ENCODE measurements around the gene CAMSAP1.
"Not testable (repeated sequence)": the region's sequence is repeated elsewhere in the genome, so short reads cannot be mapped to it uniquely, and the experiment has no call there.

The CAMSAP1 gene

GRCh38 chr9:135919318-135919890 lies 12.1 kb upstream of the CAMSAP1 start:
- DNase-seq = no peak

DNA sequence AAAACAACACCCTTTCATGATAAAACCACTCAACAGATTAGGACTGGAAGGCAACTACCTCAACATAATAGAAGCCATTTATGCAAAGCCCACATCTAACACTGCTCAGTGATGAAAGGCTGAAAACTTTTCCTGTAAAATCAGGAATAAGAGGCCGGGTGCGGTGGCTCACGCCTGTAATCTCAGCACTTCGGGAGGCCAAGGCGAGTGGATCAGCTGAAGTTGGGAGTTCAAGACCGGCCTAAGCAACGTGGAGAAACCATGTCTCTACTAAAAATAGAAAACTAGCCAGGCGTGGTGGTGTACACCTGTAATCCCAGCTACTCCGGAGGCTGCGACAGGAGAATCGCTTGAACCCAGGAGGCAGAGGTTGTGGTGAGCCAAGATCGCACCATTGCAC lies 8.9 kb upstream of the CAMSAP1 start:
- DNase-seq = not testable (repeated sequence)

DNA sequence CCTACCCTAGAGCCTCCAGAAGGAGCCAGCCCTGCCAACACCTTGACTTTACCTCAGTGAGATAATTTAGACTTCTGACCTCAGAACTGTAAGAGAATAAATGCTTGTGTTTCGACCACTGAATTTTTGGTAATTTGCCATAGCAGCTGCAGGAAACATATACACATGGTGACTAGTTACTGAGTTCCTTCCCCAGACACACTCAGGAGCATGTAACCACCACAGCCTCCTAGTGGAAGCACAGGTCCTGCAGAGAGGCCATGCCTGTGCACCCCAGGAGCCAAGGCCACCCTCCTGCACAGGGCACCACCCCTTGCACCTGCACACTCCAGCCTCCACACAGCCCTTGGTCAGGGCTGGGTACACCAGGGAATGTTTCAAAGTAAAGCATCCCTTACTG lies 7.6 kb upstream of the CAMSAP1 start:
- DNase-seq = no peak

- not testable (repeated sequence) for DNase-seq
These were observed 3.9 kb upstream of the CAMSAP1 start for GRCh38 chr9:135911233-135911632.

GRCh38 chr9:135910757-135911156 lies 3.4 kb upstream of the CAMSAP1 start:
- DNase-seq = no peak

- no peak for DNase-seq
These were observed 2.9 kb upstream of the CAMSAP1 start for GRCh38 chr9:135910216-135910615.

DNA sequence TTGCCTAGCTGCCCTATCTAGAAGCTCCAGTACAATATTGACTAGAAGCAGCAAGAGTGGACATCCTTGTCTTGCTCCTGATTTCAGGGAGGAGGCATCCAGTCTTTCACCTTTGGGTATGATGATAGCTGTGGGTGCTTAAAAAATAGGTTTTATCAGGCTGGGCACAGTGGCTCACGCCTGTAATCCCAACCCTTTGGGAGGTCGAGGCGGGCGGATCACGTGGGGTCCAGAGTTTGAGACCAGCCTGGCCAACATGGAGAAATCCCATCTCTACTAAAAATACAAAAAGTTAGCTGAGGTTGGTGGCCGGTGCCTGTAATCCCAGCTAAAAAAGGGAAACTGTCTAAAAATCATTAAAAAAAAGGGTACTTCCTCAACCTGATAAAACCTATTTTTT lies 2.0 kb upstream of the CAMSAP1 start:
- no peak for DNase-seq

DNA sequence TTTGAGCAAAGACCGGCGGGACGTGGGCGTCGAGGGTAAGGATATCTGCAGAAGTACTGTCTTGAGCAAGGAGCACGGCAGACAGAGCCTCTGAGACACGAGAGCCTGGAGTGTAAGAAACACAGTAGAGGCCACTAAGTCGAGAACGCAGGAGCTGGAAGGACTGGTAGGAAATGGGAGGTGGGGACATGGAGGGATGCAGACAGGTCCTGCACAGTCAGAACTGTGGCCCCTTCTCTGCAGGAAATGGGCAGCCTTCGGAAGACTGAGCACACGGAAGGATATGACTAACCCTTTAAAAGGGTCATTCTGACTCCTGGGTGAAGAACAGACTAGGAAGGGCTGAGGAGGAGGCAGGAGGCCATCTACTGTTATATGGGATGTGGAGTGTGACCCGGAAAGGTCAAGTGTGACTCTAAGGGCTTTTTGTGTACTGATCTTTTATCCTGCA lies 1.4 kb upstream of the CAMSAP1 start:
- peak in 1 of 5 donors; percentile 25 for DNase-seq

GRCh38 chr9:135908093-135908753 lies 877 bp upstream of the CAMSAP1 start:
- no peak for DNase-seq

DNA sequence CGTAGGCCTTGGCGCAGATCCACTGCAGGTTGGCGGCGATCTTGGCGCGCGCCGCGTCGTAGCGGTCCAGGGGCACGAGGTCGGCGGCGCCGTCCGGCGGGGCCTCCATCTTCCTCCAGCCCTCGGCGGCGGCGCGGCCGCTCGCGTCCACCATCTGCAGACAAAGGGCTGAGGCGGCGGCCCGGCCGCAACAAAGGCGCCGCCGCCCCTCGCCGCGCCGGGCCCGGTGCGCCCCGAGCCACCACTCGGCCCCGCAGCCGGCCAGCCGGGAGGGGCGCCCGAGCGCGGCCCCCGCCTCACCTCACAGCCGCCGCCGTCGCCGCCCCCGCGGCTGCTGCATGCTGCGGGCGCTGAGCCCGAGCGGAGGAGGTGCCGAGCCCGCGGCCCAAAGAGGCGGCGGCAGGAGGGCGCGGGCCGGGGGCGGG lies 328 bp downstream of the CAMSAP1 start:
- no peak for DNase-seq

DNA sequence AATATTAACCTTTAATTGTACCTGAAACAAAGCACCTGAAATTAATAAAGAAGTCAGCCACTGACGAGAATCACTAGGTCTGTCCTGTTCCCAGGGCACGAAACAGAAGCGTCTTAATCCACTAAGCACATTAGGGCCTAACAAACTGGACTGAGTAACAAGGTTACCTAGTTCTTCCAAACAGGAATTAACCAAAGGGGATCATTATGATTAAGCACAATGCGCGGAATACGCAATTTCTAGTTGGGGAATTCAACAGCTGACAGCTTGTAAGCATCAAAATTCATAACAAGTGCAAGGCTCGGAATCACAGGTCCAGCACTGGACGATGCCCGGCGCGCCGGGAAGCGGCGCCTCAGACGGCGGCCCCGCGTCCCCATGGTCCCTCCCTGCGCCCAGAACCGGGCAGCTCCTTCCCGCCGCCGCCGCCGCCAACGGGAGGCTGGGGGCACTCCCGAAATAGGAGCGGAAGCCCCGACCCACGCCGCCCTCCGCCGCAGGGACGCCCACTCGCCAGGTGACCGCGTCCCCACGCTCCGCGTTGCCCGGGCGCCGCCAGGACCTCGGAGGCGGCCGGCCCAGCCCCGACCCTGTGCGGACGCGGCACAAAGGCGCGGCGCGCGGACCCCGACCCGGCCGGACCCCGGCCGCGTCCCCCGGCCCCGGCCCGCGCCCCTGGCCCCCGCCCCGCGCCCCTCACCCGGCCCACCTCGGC lies 898 bp downstream of the CAMSAP1 start:
- DNase-seq = peak in 1 of 5 donors; percentile 19

DNA sequence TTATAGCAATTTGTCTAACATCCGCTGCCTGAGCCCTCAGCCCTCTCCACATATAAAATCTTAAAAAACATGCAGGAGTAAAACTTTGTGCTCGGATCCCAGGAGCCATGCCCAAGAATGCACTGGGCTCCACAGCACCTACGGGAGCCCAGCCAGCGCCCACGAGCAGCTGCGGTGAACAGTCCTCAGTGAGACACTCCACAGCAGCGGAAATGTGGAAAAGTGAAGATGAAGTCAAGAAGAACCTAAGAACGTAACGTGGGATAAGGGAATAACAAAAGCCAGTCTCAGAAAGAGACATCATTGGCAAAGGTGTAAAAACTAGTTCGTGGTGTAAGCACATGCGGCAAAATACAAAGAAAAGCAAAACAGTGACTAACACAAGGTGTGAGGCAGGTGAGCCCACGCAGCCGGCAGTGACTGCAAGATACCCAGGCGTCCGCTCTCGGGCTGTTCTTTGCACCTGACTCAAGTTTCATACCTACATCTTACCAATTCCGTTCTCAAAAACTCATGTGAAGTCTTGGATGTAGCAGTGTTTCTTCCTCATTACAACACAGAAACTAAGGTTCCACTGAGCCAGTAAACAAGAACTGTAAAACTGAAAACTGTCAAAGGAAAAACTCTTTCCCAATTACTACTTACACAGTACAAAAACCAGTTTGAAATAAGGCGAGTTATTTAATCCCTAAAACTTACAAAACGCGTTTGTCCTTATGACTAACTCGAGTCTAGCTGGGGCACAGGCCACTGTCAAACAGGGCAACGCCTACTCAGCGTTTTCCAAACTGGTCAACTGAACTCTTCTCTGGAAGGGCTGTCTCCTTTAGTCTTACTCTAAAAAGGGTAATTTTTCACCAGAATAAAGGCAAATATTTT lies 1.7 kb downstream of the CAMSAP1 start:
- DNase-seq = peak in 3 of 5 donors; percentile 29 to 34 (median 30)

DNA sequence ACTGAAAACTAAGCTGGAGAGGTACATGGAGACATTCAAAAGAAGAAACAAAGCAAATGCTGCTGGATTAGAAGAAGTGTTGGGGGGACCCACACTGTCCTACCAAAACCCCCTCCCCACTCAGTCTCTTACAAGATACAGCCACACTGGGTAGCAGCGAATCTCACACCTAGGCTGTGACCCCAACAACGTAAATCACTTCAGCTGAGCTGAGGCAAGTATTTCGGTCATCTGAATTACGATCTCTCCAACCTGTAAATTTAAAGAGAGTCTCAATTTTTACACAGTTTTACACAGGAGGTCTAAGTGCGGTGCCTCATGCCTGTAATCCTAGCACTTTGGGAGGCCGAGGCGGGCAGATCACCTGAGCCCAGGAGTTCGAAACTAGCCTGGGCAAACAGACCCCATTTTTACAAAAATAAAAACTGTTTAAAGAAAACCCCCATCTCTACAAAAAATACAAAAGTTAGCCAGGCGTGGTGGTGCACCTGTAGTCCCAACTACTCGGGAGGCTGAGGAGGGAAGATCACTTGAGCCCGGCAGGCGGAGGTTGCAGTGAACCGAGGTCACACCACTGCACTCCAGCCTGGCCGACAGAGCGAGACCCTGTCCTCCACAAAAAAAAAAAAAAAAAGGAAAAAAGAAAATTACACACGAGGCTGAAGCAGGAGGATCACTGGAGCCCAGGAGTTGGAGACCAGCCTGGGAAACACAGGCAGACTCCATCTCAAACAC lies 3.4 kb downstream of the CAMSAP1 start:
- no peak for DNase-seq

GRCh38 chr9:135903358-135903656 lies 4.0 kb downstream of the CAMSAP1 start:
- DNase-seq = no peak

GRCh38 chr9:135902655-135903357 lies 4.5 kb downstream of the CAMSAP1 start:
- DNase-seq = no peak

- no peak for DNase-seq
These were observed 5.5 kb downstream of the CAMSAP1 start for GRCh38 chr9:135901826-135902225.

DNA sequence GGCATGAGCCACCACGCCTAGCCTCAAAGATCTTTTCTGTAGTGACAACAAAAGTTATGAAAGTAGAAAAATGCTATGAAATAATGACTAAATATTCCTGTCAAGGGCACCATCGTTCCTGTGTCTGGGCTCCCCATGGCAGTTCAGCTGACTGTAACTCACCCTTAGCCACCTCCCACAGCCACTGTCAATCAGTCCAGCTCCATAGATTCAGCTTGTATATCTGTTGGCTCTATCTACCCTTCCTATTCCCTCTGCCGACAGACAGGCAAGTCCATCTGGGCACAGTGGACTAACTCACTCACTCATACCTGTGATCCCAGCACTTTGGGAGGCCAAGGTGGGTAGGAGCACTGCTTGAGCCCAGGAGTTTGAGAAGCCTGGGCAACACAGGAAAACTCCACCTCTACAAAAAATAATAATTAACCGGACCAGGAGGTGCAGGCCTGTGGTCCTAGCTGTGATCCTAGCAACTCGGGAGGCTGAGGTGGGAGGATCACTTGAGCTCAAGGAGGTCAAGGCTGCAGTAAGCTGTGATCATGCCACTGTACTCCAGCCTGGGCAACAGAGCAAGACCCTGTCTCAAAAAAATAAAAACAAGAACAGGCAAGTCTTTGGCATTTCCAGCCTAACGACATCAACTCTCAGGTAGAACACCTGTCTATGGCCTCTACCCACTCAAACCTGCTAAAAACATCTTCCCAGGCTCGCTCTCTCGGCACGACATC lies 6.2 kb downstream of the CAMSAP1 start:
- DNase-seq = no peak

GRCh38 chr9:135898634-135899407 lies 8.5 kb downstream of the CAMSAP1 start:
- DNase-seq = no peak

DNA sequence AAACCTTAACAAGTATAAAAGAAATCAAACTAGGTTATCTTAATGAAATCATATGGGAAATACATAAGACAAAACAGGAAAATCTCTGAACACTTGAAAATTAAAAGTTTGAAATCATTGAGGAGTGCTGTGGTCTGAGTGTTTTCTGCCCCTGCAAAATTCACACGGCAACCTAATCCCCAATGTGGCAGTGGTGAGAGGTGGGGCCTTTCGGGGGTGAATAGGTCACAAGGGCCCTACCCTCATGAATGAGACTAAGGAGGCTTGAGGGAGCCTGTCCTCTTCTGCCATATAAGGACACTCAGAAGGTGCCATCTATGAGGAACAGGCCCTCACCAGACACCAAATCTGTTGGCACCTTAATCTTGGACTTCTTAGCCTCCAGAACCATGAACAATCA lies 10.7 kb downstream of the CAMSAP1 start:
- DNase-seq = no peak

- no peak for DNase-seq
These were observed 11.1 kb downstream of the CAMSAP1 start for GRCh38 chr9:135896205-135896604.
